GM19324 (cell line): ENCODE data around the gene ANGPTL3.
"Not testable (repeated sequence)": the region's sequence is repeated elsewhere in the genome, so short reads cannot be mapped to it uniquely, and the experiment has no call there.

ENCODE experiments used
- ATAC-seq: cut with Tn5 transposase; IDR thresholded peaks from one replicate; pipeline ENCODE4 v1.9.1; 2021; ENCODE audit warnings: mild to moderate bottlenecking, moderate library complexity; ENCODE audit not compliant: unreplicated experiment, low FRiP score

ANGPTL3 gene, protein sequence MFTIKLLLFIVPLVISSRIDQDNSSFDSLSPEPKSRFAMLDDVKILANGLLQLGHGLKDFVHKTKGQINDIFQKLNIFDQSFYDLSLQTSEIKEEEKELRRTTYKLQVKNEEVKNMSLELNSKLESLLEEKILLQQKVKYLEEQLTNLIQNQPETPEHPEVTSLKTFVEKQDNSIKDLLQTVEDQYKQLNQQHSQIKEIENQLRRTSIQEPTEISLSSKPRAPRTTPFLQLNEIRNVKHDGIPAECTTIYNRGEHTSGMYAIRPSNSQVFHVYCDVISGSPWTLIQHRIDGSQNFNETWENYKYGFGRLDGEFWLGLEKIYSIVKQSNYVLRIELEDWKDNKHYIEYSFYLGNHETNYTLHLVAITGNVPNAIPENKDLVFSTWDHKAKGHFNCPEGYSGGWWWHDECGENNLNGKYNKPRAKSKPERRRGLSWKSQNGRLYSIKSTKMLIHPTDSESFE

DNA sequence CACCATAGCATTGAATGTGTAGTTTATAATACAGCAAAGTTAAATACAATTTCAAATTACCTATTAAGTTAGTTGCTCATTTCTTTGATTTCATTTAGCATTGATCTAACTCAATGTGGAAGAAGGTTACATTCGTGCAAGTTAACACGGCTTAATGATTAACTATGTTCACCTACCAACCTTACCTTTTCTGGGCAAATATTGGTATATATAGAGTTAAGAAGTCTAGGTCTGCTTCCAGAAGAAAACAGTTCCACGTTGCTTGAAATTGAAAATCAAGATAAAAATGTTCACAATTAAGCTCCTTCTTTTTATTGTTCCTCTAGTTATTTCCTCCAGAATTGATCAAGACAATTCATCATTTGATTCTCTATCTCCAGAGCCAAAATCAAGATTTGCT is at the start of gene ANGPTL3:
Gene ANGPTL3, plus strand, starts transcription at position 240 of the 400 bp plus-strand sequence. Its CDS starts 47 bp downstream, at position 287.
- ATAC-seq: no peak

DNA sequence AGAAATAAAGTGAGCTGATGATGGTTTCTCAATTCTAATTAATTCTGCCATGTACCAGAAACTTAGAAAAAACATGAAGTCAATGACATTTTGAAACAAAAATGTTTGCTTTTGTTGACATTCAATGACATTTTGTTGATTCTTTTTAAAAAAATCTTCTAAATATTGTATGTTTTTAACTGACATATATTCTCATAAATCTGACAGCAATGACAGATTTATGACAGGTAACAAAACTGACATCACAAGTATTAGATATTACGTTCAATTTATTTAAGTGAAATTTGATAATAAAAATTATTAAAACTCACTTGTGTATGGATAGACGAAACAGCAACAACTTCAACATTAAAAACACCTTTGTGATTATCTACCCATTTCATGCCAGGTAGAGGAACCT is 36.0 kb upstream of the ANGPTL3 start:
- no peak for ATAC-seq

DNA sequence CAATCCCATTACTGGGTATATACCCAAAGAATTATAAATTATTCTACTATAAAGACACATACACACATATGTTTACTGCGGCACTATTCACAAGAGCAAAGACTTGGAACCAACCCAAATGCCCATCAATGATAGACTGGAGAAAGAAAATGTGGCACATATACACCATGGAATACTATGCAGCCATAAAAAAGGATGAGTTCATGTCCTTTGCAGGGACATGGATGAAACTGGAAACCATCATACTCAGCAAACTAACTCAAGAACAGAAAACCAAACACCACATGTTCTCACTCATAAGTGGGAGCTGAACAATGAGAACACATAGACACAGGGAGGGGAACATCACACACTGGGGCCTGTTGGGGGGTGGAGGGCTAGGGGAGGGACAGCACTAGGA is 30.1 kb upstream of the ANGPTL3 start:
- not testable (repeated sequence) for ATAC-seq

DNA sequence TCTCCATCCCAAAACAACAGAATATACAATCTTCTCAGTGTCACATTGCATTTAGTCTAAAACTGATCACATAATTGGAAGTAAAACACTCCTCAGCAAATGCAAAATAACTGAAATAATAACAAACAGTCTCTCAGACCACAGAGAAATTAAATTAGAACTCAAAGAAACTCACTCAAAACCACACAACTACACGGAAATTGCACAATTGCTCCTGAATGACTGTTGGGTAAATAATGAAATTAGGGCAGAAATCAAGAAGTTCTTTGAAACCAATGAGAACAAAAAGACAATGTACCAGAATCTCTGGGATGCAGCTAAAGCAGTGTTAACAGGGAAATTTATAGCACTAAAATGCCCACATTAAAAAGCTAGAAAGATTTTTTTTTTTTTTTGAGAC is 29.4 kb upstream of the ANGPTL3 start:
- ATAC-seq: not testable (repeated sequence)

- ATAC-seq: not testable (repeated sequence)
Observed at GRCh38 chr1:62571517-62571916, 25.8 kb upstream of the ANGPTL3 start.

DNA sequence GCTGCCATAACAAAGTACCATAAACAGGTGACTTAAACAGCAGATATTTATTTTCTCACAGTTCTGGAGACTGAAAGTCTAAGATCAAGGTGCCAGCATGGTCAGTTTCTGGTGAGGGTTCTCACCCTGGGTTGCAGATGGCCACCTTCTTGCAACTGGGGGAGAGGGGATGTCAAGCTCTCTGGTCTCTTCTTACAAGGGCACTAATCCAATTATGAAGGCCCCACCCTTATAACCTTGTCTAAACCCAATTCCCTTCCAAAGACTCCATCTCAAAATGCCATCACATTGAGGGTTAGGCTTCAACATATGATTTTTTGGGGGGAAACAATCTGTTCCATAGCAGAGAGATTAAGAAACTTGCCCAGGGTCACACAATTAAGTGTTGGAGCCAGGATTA is 24.8 kb upstream of the ANGPTL3 start:
- no peak for ATAC-seq

GRCh38 chr1:62573675-62574074 is 23.6 kb upstream of the ANGPTL3 start:
- no peak for ATAC-seq

DNA sequence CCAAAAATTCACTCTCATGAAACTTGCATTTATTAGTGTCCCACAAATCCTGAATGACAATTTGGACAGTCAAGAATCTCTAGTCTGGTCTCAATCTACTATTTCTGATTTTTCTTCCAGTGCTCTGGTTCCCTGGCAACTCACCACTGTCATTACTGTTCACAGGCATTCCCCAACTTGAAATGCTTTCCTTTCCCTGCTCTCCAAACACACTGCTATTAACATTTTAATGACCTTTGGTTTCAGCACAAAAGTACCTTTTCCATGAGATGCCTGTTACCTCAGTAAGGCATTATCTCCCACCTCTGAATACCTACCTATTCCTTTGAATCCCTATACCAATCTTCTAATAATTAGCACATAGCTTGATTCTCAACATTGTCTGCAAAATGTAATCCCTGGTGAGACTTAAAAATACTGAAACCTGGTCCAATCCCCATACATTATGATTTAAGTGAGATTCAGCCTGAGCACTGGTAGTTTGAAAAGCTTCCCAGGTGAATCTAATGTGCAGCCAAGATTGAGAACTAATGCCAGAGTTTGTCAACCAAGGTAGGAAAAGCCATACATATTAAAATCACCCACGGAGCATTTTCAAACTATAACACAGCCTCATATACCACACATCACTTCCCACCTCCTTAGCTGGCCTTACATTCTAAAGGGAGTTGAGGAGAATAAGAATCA is 11.7 kb upstream of the ANGPTL3 start:
- ATAC-seq: no peak

DNA sequence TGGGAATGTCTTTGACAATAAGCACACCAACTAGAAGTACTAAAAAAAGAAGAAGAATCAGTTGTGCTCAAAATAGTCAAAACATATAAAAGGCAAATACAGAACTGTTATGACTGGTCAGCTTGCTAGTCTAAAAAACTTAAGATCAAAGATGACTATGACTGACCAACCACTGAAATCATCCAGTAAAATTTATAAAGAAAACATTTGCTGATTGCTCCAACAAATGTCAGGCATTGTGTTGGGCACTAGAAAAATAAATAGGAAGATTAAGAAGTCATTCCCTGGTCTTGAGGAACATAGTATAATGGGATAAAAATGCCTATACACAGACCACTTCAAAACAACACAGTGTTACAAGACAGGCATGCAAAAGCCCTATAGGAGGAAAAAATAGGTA is 9.3 kb upstream of the ANGPTL3 start:
- no peak for ATAC-seq

GRCh38 chr1:62589321-62589720 is 8.0 kb upstream of the ANGPTL3 start:
- ATAC-seq: no peak

- no peak for ATAC-seq
Observed at GRCh38 chr1:62590255-62590969, 6.9 kb upstream of the ANGPTL3 start.

DNA sequence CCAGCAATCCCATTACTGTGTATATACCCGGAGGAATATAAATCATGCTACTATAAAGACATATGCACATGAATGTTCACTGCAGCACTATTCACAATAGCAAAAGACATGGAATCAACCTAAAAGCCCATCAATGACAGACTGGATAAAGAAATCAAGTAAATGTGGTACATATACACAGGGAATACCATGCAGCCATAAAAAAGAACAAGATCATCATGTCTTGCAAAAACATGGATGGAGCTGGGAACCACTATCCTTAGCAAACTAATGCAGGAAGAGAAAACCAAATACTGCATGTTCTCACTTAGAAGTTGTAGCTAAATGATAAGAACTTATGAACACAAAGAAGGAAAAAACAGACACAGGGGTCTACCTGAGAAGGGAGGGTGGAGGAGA is 6.4 kb upstream of the ANGPTL3 start:
- no peak for ATAC-seq

DNA sequence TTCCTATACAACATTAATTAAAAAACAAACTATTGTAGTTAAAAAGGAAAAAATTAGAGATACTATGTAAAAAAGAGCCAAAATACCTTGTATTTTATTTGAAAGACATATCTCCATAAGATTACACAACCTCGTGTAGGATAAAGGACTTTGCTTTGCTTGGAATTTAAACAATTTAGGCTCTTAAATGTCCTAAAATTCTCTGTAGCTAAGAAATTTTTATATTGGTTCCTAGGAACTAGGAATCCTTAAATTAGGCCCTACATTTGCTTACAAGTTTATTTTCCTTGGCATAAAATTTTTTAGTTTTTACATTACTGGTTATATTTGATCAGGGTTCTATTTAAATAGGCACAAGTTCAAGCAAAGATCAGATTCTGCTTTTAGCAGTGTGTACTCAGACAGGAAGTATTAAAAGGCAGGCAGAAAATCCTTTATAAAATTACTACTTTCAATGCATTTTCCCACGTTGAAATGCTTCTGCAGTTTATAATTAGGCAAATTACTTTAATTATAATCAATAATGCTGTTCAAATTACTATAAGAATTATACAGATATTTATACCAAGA is 3.4 kb upstream of the ANGPTL3 start:
- ATAC-seq: no peak

DNA sequence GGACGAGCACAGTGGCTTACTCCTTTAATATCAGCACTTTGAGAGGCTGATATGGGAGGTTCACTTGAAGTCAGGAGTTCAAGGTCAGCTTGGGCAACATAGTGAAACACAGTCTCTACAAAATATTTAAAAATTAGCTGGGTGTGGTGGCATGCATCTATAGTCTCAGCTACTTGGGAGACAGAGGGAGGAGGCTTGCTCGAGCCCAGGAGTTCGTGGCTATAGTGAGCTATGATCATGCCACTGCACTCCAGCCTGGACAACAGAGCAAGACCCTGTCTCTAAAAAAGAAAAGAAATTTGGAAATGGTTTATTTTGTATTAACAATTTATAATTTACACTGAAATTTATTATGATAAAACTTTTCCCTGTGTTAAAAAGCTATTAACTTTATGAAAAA is 1.7 kb upstream of the ANGPTL3 start:
- no peak for ATAC-seq

GRCh38 chr1:62599044-62599443 is 1.7 kb downstream of the ANGPTL3 start:
- ATAC-seq: no peak

GRCh38 chr1:62601457-62601856 is 4.1 kb downstream of the ANGPTL3 start:
- no peak for ATAC-seq

DNA sequence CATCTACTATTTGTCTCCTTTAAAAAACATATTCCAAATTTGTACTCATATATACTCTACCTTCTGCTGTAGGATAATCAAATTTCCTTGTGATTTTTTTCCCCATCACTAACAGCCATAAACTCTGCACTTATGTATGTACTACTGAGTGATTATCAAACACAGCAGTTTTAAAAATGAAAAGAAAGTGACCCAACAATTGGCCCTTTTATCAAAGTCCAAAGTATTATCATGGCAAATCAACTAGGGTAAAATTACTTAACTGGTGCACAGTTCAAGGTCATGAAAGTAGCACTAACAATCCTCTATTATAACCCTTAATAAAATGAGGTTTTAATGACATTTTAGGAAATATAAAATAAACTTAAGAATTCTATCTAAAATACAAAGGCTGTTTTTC is 11.6 kb downstream of the ANGPTL3 start:
- no peak for ATAC-seq

- not testable (repeated sequence) for ATAC-seq
Observed at GRCh38 chr1:62610588-62610987, 13.3 kb downstream of the ANGPTL3 start.

DNA sequence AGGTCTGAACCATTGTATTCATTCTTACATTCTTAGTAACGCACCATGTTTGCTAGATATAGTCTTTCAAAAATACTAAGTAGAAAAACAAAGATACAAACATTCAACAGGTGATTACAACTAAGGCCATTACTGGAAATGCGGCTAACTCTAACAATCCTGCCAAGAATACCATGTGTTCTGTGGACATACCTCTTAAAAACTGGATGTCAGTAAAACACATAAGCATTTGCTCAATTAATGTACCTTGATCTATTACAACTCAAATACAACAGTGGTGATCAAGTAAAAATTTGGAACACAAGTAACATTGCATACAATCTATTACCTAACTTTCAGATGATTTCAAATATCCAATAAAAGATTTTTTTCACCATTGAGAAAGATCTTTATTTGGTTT is 15.4 kb downstream of the ANGPTL3 start:
- ATAC-seq: no peak

DNA sequence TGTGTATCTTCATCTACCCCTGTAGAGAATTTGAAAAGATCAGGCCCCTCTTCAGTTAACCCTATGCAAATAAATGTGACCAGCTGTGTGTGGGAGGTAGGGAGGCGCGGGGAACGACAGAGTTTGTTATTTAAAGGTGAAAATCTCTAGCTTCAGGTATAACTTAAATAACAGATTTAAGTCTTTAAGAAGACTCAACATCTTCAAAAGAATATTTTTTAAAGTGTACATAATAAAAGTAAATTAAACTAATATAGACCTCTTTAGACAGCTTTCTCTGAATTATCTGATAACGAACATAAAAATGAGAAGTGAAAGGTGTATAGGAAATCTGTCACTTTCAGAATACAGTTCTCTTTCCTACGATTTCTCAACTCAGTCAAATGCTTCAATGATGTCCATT is 16.0 kb downstream of the ANGPTL3 start:
- peak; percentile 89 for ATAC-seq

DNA sequence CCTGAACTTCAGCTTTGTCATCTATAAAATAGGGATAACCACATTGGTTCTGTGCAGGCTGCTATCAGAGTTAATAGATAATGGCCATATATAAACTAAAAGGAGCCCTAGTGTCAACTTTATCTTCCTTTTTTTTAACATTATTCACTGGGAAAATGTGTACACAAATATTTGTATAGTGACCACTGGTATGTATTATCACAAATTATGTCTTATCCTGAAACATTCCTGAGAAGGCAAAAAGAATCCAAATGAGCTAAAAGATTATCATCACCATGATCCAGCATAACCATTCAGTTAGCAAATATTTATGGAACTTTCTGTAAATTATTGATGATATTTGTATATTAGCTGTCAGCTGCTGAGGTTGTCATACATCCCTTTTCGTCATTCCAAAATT is 16.6 kb downstream of the ANGPTL3 start:
- ATAC-seq: no peak
